ENCODE results near the gene PTPRM. TPM values are rescaled to one million over a fixed set of nuclear protein-coding genes. Genes with fewer than 3 reads are reported as not detected.

PTPRM gene
- total and polyA plus RNA-seq, 2 of the 8 experiments (the other 6 are each of a cell fraction or from before 2014, with no cell fraction given): 4.1 to 7.0 TPM

GRCh38 chr18:7856733-7857132, 289.6 kb downstream of the PTPRM start:
- Histone ChIP-seq H3K14ac (ENCODE audit: insufficient read length) (no peak overlapping the region), H3K79me1 (ENCODE audit: low read depth, low read length) (no peaks in the 10 kb centered on the region), H3K4me3 (ENCODE audit: extremely low read depth in 1 of 4, insufficient read depth in 2 of 4, low read depth in 3 of 4, low read length in 4 of 4) (no peak overlapping the region), H3K36me3 (ENCODE audit: control insufficient read depth in 2 of 4, insufficient read depth in 4 of 4, low read length in 3 of 4) (no peaks in the 10 kb centered on the region), H3K56ac (replicated peaks; ENCODE audit: insufficient read length, low read depth, low read length) (no peak overlapping the region), H2AFZ (ENCODE audit: low read length) (no peak overlapping the region), H3K4me1 (replicated peaks in 1 of 4; ENCODE audit: control insufficient read depth in 3 of 4, insufficient read depth in 4 of 4, low read length in 3 of 4) (no peaks in the 10 kb centered on the region), H3K9ac (replicated peaks in 1 of 4; ENCODE audit: extremely low read depth in 1 of 4, low read depth in 3 of 4, low read length in 3 of 4) (no peak overlapping the region), H3K27ac (ENCODE audit: low read depth, low read length) (no peak overlapping the region), H3K79me2 (ENCODE audit: control insufficient read depth in 1 of 2, insufficient read depth in 2 of 2, low read length in 2 of 2) (no peaks in the 10 kb centered on the region), H3K23me2 (ENCODE audit: low read depth, low read length) (no peaks in the 10 kb centered on the region), H3K4me2 (ENCODE audit: insufficient read depth in 1 of 2, low read depth in 2 of 2, low read length in 2 of 2) (no peak overlapping the region), H2BK12ac (ENCODE audit: low read depth, low read length) (no peak overlapping the region), H3K9me3 (ENCODE audit: insufficient read depth in 2 of 2, low read depth in 1 of 2, low read length in 1 of 2) (no peaks in the 10 kb centered on the region), H2BK20ac (ENCODE audit: low read length) (no peak overlapping the region), H4K5ac (ENCODE audit: insufficient read length, low read depth, low read length) (no peak overlapping the region), H4K8ac (ENCODE audit: extremely low read depth, insufficient read depth, low read length) (no peak overlapping the region), H3K18ac (ENCODE audit: extremely low read depth, low read length) (no peak overlapping the region), H2BK120ac (replicated peaks; ENCODE audit: low read depth, low read length) (no peak overlapping the region), H3K4ac (replicated peaks; ENCODE audit: insufficient read length, low read depth, low read length) (no peak overlapping the region), H2BK15ac (ENCODE audit: low read length) (no peak overlapping the region), H2BK5ac (ENCODE audit: low read depth, low read length) (no peak overlapping the region), H2AK5ac (ENCODE audit: low read depth, low read length) (no peak overlapping the region), H3K27me3 (replicated peaks in 1 of 4; ENCODE audit: control insufficient read depth in 3 of 4, extremely low read depth in 1 of 4, insufficient read depth in 3 of 4, low read length in 3 of 4) (no peaks in the 10 kb centered on the region), H4K91ac (replicated peaks; ENCODE audit: insufficient read length, low read length) (no peak overlapping the region), H4K20me1 (replicated peaks in 1 of 2; ENCODE audit: control insufficient read depth in 1 of 2, insufficient read depth in 2 of 2, low read length in 2 of 2) (no peaks in the 10 kb centered on the region), H3K23ac (ENCODE audit: insufficient read length) (no peak overlapping the region)
- DNase-seq (ENCODE audit: low read depth in 1 of 2, low spot score in 2 of 2) (no peak), FAIRE-seq (no peak)
- ChIA-PET CTCF (ENCODE audit: partially characterized antibody) (interaction anchor here (0.6 to 2.2 kb wide), 3 partner anchors 13 to 228 kb away, joined by 3 to 6 read pairs (median 3); no protein-coding TSS in a partner anchor), POLR2A (ENCODE audit: partially characterized antibody) (no interaction called here)
- 81% methylated on average over 2 of the region's 2 CpGs; no CpG with 5 or more reads in 1 of the 2 experiments for WGBS, 2 experiments (ENCODE audit: extremely low coverage in 1 of 2, insufficient coverage in 1 of 2, insufficient read length in 1 of 2, insufficient replicate concordance in 2 of 2, low coverage in 1 of 2, low lambda C conversion rate in 2 of 2, missing lambda C conversion rate in 1 of 2)
- TF ChIP-seq TAF7 (optimal IDR thresholded peaks at IDR 0.05; ENCODE audit: borderline replicate concordance, low read depth, low read length) (no peak), POLR2A (IDR thresholded peaks at IDR 0.05; ENCODE audit: control extremely low read depth in 1 of 2, low read depth in 2 of 2, low read length in 2 of 2) (no peak), CREB1 (IDR thresholded peaks at IDR 0.05) (no peak), HDAC6 (IDR thresholded peaks at IDR 0.05; ENCODE audit: low read depth, low read length) (no peak), ASH2L (IDR thresholded peaks at IDR 0.05; ENCODE audit: low read length) (no peak), EP300 (IDR thresholded peaks at IDR 0.05; ENCODE audit: borderline replicate concordance in 1 of 2, low read depth in 2 of 2, low read length in 2 of 2) (no peak), MAFK (IDR thresholded peaks at IDR 0.05; ENCODE audit: low read depth, low read length) (no peak), BACH1 (IDR thresholded peaks at IDR 0.05; ENCODE audit: low read length) (no peak), EGR1 (IDR thresholded peaks at IDR 0.05; ENCODE audit: borderline replicate concordance, low read depth, low read length) (no peak), KDM5A (IDR thresholded peaks at IDR 0.05; ENCODE audit: low read length) (no peak)
- TF ChIP-seq, protein P1, sequence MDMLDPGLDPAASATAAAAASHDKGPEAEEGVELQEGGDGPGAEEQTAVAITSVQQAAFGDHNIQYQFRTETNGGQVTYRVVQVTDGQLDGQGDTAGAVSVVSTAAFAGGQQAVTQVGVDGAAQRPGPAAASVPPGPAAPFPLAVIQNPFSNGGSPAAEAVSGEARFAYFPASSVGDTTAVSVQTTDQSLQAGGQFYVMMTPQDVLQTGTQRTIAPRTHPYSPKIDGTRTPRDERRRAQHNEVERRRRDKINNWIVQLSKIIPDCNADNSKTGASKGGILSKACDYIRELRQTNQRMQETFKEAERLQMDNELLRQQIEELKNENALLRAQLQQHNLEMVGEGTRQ (IDR thresholded peaks at IDR 0.05; ENCODE audit: low read length): no peak
- TF ChIP-seq, protein P2, sequence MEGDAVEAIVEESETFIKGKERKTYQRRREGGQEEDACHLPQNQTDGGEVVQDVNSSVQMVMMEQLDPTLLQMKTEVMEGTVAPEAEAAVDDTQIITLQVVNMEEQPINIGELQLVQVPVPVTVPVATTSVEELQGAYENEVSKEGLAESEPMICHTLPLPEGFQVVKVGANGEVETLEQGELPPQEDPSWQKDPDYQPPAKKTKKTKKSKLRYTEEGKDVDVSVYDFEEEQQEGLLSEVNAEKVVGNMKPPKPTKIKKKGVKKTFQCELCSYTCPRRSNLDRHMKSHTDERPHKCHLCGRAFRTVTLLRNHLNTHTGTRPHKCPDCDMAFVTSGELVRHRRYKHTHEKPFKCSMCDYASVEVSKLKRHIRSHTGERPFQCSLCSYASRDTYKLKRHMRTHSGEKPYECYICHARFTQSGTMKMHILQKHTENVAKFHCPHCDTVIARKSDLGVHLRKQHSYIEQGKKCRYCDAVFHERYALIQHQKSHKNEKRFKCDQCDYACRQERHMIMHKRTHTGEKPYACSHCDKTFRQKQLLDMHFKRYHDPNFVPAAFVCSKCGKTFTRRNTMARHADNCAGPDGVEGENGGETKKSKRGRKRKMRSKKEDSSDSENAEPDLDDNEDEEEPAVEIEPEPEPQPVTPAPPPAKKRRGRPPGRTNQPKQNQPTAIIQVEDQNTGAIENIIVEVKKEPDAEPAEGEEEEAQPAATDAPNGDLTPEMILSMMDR (IDR thresholded peaks at IDR 0.05; ENCODE audit: control extremely low read depth in 1 of 3, insufficient read depth in 1 of 3, low read depth in 1 of 3, low read length in 3 of 3): no peak
